Adrenal gland (tissue), 12 donors: ENCODE measurements around the gene RSPH6A. TPM values are rescaled to one million over a fixed set of nuclear protein-coding genes. Genes with fewer than 3 reads are reported as not detected.

Experiments
- DNase-seq, 7 donors: peaks; one replicate each; pipeline ENCODE4 v3.0.0-alpha.2; 2019 to 2020
- H3K27ac ChIP-seq, 5 donors: fragments of 200-600 bp; sonication (generic) in 4 of 5; 1 replicate in 3 of 5; 2 replicates in 2 of 5; pipeline versions ENCODE4 v1.5.1 to v1.8.0; 2016 to 2020; ENCODE audit warnings: mild to moderate bottlenecking in 1 of 5
- H3K27me3 ChIP-seq: fragments of 200-600 bp; 2 replicates; pipeline ENCODE4 v1.8.0; 2021
- H3K36me3 ChIP-seq, 2 donors: fragments of 200-600 bp; replicated peaks in 1 of 2; 1 replicate in 1 of 2; 2 replicates in 1 of 2; pipeline versions ENCODE4 v1.5.1 to v1.8.0; 2018 to 2022
- H3K4me1 ChIP-seq, 2 donors: fragments of 200-600 bp; replicated peaks in 1 of 2; 1 replicate in 1 of 2; 2 replicates in 1 of 2; pipeline versions ENCODE4 v1.5.1 to v1.8.0; 2018 to 2021
- H3K4me3 ChIP-seq, 4 donors: fragments of 200-600 bp; sonication (generic) in 3 of 4; one replicate each; pipeline ENCODE4 v1.5.1; 2016 to 2018
- H3K9me3 ChIP-seq, 3 donors: fragments of 200-600 bp; sonication (generic) in 1 of 3; replicated peaks in 1 of 3; 1 replicate in 2 of 3; 2 replicates in 1 of 3; pipeline versions ENCODE4 v1.5.1 to v1.8.0; 2016 to 2021
- POLR2A ChIP-seq, 2 donors: fragments of 450-650 bp; IDR thresholded peaks; one replicate each; pipeline ENCODE4 v1.6.1; 2017; ENCODE audit warnings: antibody characterized with exemption in 2 of 2, mild to moderate bottlenecking in 2 of 2, moderate library complexity in 1 of 2
- WGBS, 4 donors: extraction: QIAGEN DNeasy Blood & Tissue Kit in 2 of 4; methylation state at CpG; one replicate each; pipeline versions ENCODE4 v1.1.5 to v1.1.7; 2013 to 2017; 5-methylcytosine and 5-hydroxymethylcytosine counted together
- intact Hi-C, 2 donors: fragments of 100-400 bp; cut with DNase I; formaldehyde crosslinking; loops; one replicate each; pipeline versions ENCODE4 v1.14.1 to v1.15.0; 2022 to 2023
- polyA plus RNA-seq, 3 donors: library from polyadenylated mRNA; stranded (reverse); fragments of 200-250 nt in 2 of 3; fragments of 350-450 nt in 1 of 3; fragmentation: Illumina TruSeq in 1 of 3; extraction: RNeasy Lipid Tissue Mini Kit (QIAGEN cat#74804) in 1 of 3; gene quantifications; one replicate each; pipeline ENCODE4 v1.2.3, GENCODE V29; 2013 to 2014
- total RNA-seq, 9 donors: library from RNA; depleted of rRNA in 4 of 9; stranded (reverse); fragments of >200 nt in 4 of 9; fragments of 120-200 nt in 1 of 9; fragmentation: NEBNext Ultra II Directional in 1 of 9; extraction: Animal tissue kit (Norgen Biotek cat#: 25700) in 1 of 9; gene quantifications; one replicate each; pipeline versions ENCODE4 v1.1.0 to v1.2.4, GENCODE V29; 2013 to 2023
- TF ChIP-seq, protein P1 (sequence below), 6 experiments: fragments of 450-650 bp in 4 of 6; fragments of 200-600 bp in 2 of 6; sonication (generic) in 1 of 6; IDR thresholded peaks; 1 replicate in 5 of 6; 2 replicates in 1 of 6; pipeline versions ENCODE4 v1.5.1 to v1.8.0; 2016 to 2021; ENCODE audit warnings: antibody characterized with exemption in 6 of 6, mild to moderate bottlenecking in 2 of 6, moderate library complexity in 1 of 6
- donor health status: healthy with polysubstance abuse.
- donor health status: Bipolar disorder and iron deficiency.
- donor health status: DM: yes; HTN: yes; CAD: no.
- donor health status: DM: no; HTN: no; CAD: no.
- donor health status: DM: no; HTN: no; CAD: no.
- donor health status: DM: yes; HTN: yes; CAD: no.

Gene RSPH6A
- total and polyA plus RNA-seq, 12 donors: 0.06 to 0.24 (median 0.16) TPM; not detected in 8

- 69 to 91% (median 87%) methylated on average over 5 to 10 of the region's 10 CpGs for WGBS, 4 donors
- Histone ChIP-seq H3K27ac (no peak overlapping the region), H3K4me1 (peaks cover 8% of the 10 kb centered on the region in 2 donors), H3K36me3 (peaks cover 0 to 37% of the 10 kb centered on the region in 2 donors), H3K27me3 (no peaks in the 10 kb centered on the region), H3K9me3 (no peaks in the 10 kb centered on the region), H3K4me3 (no peak overlapping the region)
- intact Hi-C loops: no loop called here
- TF ChIP-seq, protein P1, sequence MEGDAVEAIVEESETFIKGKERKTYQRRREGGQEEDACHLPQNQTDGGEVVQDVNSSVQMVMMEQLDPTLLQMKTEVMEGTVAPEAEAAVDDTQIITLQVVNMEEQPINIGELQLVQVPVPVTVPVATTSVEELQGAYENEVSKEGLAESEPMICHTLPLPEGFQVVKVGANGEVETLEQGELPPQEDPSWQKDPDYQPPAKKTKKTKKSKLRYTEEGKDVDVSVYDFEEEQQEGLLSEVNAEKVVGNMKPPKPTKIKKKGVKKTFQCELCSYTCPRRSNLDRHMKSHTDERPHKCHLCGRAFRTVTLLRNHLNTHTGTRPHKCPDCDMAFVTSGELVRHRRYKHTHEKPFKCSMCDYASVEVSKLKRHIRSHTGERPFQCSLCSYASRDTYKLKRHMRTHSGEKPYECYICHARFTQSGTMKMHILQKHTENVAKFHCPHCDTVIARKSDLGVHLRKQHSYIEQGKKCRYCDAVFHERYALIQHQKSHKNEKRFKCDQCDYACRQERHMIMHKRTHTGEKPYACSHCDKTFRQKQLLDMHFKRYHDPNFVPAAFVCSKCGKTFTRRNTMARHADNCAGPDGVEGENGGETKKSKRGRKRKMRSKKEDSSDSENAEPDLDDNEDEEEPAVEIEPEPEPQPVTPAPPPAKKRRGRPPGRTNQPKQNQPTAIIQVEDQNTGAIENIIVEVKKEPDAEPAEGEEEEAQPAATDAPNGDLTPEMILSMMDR (IDR thresholded peaks at IDR 0.05): no peak
- DNase-seq: no peak
These were observed 6.5 kb upstream of the RSPH6A start for GRCh38 chr19:45821570-45821969.

GRCh38 chr19:45821103-45821521, 6.0 kb upstream of the RSPH6A start:
- Histone ChIP-seq H3K4me3 (no peak overlapping the region), H3K27me3 (no peaks in the 10 kb centered on the region), H3K4me1 (peaks cover 8% of the 10 kb centered on the region in 2 donors), H3K36me3 (peaks cover 0 to 33% of the 10 kb centered on the region in 2 donors), H3K9me3 (no peaks in the 10 kb centered on the region), H3K27ac (no peak overlapping the region)
- WGBS, 4 donors: 79 to 84% (median 83%) methylated on average over 8 of the region's 8 CpGs
- no peak for DNase-seq
- TF ChIP-seq POLR2A (IDR thresholded peaks at IDR 0.05): no peak
- TF ChIP-seq, protein P1 (IDR thresholded peaks at IDR 0.05): no peak
- intact Hi-C loops: no loop called here

GRCh38 chr19:45820413-45821102, 5.5 kb upstream of the RSPH6A start:
- WGBS, 4 donors: 78 to 81% (median 79%) methylated on average over 18 to 20 of the region's 20 CpGs
- no peaks in the 10 kb centered on the region for H3K27me3 ChIP-seq
- no peak overlapping the region for H3K4me3 ChIP-seq
- TF ChIP-seq POLR2A (IDR thresholded peaks at IDR 0.05): no peak
- TF ChIP-seq, protein P1 (IDR thresholded peaks at IDR 0.05): no peak
- H3K9me3 ChIP-seq: no peaks in the 10 kb centered on the region
- intact Hi-C loops: no loop called here
- no peak for DNase-seq
- H3K4me1 ChIP-seq: peaks cover 8% of the 10 kb centered on the region in 2 donors
- peaks cover 0 to 27% of the 10 kb centered on the region in 2 donors for H3K36me3 ChIP-seq
- no peak overlapping the region for H3K27ac ChIP-seq

DNA sequence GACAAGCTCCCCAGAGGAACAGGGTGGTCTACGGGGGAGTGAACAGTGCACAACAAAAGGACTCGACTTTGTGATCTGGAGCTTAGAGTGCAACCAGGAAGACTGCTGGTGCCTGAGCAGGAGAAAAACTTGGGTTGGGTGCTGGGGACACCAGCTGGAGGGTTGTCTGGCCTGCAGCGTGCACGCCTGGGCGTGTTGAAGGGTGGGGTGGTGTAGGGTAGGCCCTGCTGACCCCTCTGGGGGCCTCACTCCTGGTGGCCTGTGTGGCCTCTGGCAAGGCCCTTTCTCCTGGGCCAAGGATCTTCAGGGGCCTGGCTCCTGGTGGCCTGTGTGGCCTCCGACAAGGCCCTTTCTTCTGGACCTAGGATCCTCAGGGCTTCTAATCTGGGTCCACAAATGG, 4.7 kb upstream of the RSPH6A start:
- no peak for DNase-seq
- H3K27ac ChIP-seq: no peak overlapping the region
- TF ChIP-seq, protein P1 (IDR thresholded peaks at IDR 0.05): no peak
- TF ChIP-seq POLR2A (IDR thresholded peaks at IDR 0.05): no peak
- peaks cover 0 to 19% of the 10 kb centered on the region in 2 donors for H3K36me3 ChIP-seq
- 89 to 100% (median 93%) methylated on average over 4 to 6 of the region's 6 CpGs for WGBS, 4 donors
- intact Hi-C loops: loop anchor here in 1 of 2 donors (5.0 kb wide), 1 partner anchor 63 kb away; no protein-coding TSS in a partner anchor
- H3K4me1 ChIP-seq: peaks cover 5 to 6% of the 10 kb centered on the region in 2 donors
- no peak overlapping the region for H3K4me3 ChIP-seq
- H3K27me3 ChIP-seq: no peaks in the 10 kb centered on the region
- no peaks in the 10 kb centered on the region for H3K9me3 ChIP-seq
